K562 (cell line): ENCODE results near the gene ACAP3. TPM values are rescaled to one million over a fixed set of nuclear protein-coding genes. Genes with fewer than 3 reads are reported as not detected.

ENCODE experiments used
- polyA plus RNA-seq, 8 experiments: library from polyadenylated mRNA; depleted of rRNA in 4 of 8; stranded (reverse) in 5 of 8; unstranded in 3 of 8; fragments of >200 nt; fragmentation: Nextera tagmentation in 2 of 8; fragmentation: Illumina TruSeq in 1 of 8; extraction: Ambion mirVana in 2 of 8; extraction: Trizol in 1 of 8; gene quantifications; 2 replicates each; pipeline versions ENCODE4 v1.2.1 to v1.2.3, GENCODE V29; 2011 to 2014; ENCODE audit warnings: inconsistent platforms in 1 of 8, missing spikeins in 1 of 8
- total RNA-seq, 7 experiments: library from RNA; depleted of rRNA in 6 of 7; stranded (reverse); fragments of >200 nt in 6 of 7; fragmentation: Illumina TruSeq in 2 of 7; extraction: Trizol in 2 of 7; gene quantifications; 2 replicates each; pipeline versions ENCODE4 v1.2.1 to v1.2.3, GENCODE V29; 2011 to 2021; ENCODE audit warnings: low replicate concordance in 1 of 7
- TF ChIP-seq, protein P1 (sequence below): fragments of 200-600 bp; sonication (generic); IDR thresholded peaks from one replicate; pipeline ENCODE4 v1.6.1; 2012; ENCODE audit warnings: mild to moderate bottlenecking, low read depth, low read length, inconsistent platforms

Gene ACAP3
- total and polyA plus RNA-seq, 9 of the 15 experiments (the other 6 are each of a cell fraction or from before 2014, with no cell fraction given) = 0.01 to 49.0 (median 12.0) TPM

DNA sequence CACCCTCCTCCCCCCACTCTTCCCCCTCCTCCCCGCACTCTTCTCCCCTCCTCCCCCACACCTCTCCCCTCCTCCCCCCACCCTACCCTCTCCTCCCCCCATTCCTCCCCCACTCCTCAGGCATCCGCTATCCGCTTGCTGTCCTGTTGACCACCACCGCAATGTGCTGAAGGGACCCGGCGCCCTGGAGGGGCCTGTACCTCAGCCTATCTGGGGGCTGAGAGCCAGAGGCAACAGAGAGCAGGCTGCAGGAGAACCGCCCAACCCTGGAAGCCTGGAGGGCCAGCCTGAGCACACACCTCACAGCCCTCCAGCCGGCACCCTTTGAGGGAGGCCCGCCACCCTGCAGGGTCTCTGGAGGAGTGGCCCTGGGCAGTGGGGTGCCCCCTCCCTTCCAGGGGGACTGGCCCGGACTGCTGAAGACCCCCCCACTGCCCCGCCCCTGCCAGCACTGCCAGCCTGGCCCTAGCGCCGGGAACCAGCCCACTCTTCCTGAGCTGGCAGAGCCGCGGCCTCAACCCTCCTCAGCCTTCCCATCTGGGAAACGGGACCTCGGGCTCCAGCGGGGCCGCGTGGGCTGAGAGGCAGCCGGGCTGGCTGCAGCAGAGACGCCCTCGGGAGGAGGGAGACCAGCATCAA, 62.4 kb downstream of the ACAP3 start (continued):
- TF ChIP-seq, protein P1, sequence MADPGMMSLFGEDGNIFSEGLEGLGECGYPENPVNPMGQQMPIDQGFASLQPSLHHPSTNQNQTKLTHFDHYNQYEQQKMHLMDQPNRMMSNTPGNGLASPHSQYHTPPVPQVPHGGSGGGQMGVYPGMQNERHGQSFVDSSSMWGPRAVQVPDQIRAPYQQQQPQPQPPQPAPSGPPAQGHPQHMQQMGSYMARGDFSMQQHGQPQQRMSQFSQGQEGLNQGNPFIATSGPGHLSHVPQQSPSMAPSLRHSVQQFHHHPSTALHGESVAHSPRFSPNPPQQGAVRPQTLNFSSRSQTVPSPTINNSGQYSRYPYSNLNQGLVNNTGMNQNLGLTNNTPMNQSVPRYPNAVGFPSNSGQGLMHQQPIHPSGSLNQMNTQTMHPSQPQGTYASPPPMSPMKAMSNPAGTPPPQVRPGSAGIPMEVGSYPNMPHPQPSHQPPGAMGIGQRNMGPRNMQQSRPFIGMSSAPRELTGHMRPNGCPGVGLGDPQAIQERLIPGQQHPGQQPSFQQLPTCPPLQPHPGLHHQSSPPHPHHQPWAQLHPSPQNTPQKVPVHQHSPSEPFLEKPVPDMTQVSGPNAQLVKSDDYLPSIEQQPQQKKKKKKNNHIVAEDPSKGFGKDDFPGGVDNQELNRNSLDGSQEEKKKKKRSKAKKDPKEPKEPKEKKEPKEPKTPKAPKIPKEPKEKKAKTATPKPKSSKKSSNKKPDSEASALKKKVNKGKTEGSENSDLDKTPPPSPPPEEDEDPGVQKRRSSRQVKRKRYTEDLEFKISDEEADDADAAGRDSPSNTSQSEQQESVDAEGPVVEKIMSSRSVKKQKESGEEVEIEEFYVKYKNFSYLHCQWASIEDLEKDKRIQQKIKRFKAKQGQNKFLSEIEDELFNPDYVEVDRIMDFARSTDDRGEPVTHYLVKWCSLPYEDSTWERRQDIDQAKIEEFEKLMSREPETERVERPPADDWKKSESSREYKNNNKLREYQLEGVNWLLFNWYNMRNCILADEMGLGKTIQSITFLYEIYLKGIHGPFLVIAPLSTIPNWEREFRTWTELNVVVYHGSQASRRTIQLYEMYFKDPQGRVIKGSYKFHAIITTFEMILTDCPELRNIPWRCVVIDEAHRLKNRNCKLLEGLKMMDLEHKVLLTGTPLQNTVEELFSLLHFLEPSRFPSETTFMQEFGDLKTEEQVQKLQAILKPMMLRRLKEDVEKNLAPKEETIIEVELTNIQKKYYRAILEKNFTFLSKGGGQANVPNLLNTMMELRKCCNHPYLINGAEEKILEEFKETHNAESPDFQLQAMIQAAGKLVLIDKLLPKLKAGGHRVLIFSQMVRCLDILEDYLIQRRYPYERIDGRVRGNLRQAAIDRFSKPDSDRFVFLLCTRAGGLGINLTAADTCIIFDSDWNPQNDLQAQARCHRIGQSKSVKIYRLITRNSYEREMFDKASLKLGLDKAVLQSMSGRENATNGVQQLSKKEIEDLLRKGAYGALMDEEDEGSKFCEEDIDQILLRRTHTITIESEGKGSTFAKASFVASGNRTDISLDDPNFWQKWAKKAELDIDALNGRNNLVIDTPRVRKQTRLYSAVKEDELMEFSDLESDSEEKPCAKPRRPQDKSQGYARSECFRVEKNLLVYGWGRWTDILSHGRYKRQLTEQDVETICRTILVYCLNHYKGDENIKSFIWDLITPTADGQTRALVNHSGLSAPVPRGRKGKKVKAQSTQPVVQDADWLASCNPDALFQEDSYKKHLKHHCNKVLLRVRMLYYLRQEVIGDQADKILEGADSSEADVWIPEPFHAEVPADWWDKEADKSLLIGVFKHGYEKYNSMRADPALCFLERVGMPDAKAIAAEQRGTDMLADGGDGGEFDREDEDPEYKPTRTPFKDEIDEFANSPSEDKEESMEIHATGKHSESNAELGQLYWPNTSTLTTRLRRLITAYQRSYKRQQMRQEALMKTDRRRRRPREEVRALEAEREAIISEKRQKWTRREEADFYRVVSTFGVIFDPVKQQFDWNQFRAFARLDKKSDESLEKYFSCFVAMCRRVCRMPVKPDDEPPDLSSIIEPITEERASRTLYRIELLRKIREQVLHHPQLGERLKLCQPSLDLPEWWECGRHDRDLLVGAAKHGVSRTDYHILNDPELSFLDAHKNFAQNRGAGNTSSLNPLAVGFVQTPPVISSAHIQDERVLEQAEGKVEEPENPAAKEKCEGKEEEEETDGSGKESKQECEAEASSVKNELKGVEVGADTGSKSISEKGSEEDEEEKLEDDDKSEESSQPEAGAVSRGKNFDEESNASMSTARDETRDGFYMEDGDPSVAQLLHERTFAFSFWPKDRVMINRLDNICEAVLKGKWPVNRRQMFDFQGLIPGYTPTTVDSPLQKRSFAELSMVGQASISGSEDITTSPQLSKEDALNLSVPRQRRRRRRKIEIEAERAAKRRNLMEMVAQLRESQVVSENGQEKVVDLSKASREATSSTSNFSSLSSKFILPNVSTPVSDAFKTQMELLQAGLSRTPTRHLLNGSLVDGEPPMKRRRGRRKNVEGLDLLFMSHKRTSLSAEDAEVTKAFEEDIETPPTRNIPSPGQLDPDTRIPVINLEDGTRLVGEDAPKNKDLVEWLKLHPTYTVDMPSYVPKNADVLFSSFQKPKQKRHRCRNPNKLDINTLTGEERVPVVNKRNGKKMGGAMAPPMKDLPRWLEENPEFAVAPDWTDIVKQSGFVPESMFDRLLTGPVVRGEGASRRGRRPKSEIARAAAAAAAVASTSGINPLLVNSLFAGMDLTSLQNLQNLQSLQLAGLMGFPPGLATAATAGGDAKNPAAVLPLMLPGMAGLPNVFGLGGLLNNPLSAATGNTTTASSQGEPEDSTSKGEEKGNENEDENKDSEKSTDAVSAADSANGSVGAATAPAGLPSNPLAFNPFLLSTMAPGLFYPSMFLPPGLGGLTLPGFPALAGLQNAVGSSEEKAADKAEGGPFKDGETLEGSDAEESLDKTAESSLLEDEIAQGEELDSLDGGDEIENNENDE = no peak
